ENCODE results near the gene TMEM18. TPM values are rescaled to one million over a fixed set of nuclear protein-coding genes. Genes with fewer than 3 reads are reported as not detected.

TMEM18 gene
- total RNA-seq, 4 donors from 2014 or later = 11.0 to 31.0 (median 14.5) TPM

DNA sequence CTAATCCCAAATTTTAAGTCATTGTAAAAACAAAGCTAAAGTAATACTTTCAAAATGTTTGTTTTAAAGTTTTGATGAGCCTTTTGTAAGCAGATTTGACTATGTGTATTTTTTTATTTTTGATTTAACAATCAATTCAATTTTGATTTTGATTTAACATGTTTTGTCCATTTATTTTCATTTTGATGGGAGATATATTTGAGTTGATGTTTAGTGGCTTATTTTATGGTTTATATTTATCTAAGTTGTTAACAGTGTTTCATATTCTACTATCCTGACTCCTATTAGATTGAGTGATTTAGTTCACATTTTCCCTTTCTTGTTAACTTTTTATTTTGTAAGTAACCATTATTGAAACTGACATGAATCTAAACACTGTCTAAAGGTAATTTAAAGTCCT is 44.7 kb downstream of the TMEM18 start:
- in situ Hi-C loops (cut with MboI; ENCODE audit: low pct_ligation_motif_present in 1 of 4, low pct_unique_long_range_greater_than_20kb in 1 of 4, low sequenced_read_pairs in 3 of 4) (loop anchor here in 1 of 4 donors (10.0 kb wide), 1 partner anchor 378 kb away; no protein-coding TSS in a partner anchor), intact Hi-C loops (cut with DNase I; ENCODE audit: low total_unique reads) (no loop called here)
- H3K27ac ChIP-seq = no peak overlapping the region
- H3K4me3 ChIP-seq = no peak overlapping the region
- H3K9me3 ChIP-seq = peaks cover 0 to 3% of the 10 kb centered on the region in 2 donors
- no peak for DNase-seq
- peaks cover 0 to 6% (median 3%) of the 10 kb centered on the region in 4 donors for H3K4me1 ChIP-seq
- TF ChIP-seq EP300 (IDR thresholded peaks at IDR 0.05; ENCODE audit: low read depth) (no peak), POLR2A (IDR thresholded peaks at IDR 0.05) (no peak), POLR2AphosphoS5 (IDR thresholded peaks at IDR 0.05) (no peak)
- TF ChIP-seq, protein P1, sequence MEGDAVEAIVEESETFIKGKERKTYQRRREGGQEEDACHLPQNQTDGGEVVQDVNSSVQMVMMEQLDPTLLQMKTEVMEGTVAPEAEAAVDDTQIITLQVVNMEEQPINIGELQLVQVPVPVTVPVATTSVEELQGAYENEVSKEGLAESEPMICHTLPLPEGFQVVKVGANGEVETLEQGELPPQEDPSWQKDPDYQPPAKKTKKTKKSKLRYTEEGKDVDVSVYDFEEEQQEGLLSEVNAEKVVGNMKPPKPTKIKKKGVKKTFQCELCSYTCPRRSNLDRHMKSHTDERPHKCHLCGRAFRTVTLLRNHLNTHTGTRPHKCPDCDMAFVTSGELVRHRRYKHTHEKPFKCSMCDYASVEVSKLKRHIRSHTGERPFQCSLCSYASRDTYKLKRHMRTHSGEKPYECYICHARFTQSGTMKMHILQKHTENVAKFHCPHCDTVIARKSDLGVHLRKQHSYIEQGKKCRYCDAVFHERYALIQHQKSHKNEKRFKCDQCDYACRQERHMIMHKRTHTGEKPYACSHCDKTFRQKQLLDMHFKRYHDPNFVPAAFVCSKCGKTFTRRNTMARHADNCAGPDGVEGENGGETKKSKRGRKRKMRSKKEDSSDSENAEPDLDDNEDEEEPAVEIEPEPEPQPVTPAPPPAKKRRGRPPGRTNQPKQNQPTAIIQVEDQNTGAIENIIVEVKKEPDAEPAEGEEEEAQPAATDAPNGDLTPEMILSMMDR (IDR thresholded peaks at IDR 0.05) = no peak
- no peaks in the 10 kb centered on the region for H3K36me3 ChIP-seq
- H3K27me3 ChIP-seq = peaks cover 3% of the 10 kb centered on the region

DNA sequence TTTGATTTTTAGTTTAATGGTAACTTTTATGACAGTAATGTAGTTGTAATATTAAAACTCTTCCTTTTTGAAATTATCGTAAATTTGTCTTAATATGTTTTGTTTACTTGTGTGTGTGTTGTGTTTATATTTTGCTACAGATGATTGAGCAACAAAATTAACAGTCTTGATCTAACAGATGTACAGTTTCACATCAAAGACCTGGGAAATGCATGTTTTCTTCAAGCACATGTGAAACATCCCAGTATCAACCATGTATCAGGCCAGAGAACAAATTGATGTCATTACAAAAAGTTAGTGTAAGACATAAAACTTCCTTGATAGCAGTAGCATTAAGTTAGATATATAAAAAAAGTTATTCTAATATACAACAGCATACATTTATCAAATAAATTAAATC is 45.5 kb downstream of the TMEM18 start:
- H3K9me3 ChIP-seq = peaks cover 0 to 3% of the 10 kb centered on the region in 2 donors
- DNase-seq = no peak
- WGBS, 2 donors (ENCODE audit: low coverage in 1 of 2) = 86 to 95% methylated on average over 1 of the region's 1 CpG
- H3K27me3 ChIP-seq = peaks cover 3% of the 10 kb centered on the region
- peaks cover 0 to 4% (median 2%) of the 10 kb centered on the region in 4 donors for H3K4me1 ChIP-seq
- H3K4me3 ChIP-seq = no peak overlapping the region
- in situ Hi-C loops (cut with MboI; ENCODE audit: low pct_ligation_motif_present in 1 of 4, low pct_unique_long_range_greater_than_20kb in 1 of 4, low sequenced_read_pairs in 3 of 4) (loop anchor here in 1 of 4 donors (10.0 kb wide), 1 partner anchor 377 kb away; no protein-coding TSS in a partner anchor), intact Hi-C loops (cut with DNase I; ENCODE audit: low total_unique reads) (no loop called here)
- TF ChIP-seq POLR2AphosphoS5 (IDR thresholded peaks at IDR 0.05) (no peak), EP300 (IDR thresholded peaks at IDR 0.05; ENCODE audit: low read depth) (no peak), POLR2A (IDR thresholded peaks at IDR 0.05) (no peak)
- TF ChIP-seq, protein P1 (IDR thresholded peaks at IDR 0.05) = no peak
- no peaks in the 10 kb centered on the region for H3K36me3 ChIP-seq
- no peak overlapping the region for H3K27ac ChIP-seq

DNA sequence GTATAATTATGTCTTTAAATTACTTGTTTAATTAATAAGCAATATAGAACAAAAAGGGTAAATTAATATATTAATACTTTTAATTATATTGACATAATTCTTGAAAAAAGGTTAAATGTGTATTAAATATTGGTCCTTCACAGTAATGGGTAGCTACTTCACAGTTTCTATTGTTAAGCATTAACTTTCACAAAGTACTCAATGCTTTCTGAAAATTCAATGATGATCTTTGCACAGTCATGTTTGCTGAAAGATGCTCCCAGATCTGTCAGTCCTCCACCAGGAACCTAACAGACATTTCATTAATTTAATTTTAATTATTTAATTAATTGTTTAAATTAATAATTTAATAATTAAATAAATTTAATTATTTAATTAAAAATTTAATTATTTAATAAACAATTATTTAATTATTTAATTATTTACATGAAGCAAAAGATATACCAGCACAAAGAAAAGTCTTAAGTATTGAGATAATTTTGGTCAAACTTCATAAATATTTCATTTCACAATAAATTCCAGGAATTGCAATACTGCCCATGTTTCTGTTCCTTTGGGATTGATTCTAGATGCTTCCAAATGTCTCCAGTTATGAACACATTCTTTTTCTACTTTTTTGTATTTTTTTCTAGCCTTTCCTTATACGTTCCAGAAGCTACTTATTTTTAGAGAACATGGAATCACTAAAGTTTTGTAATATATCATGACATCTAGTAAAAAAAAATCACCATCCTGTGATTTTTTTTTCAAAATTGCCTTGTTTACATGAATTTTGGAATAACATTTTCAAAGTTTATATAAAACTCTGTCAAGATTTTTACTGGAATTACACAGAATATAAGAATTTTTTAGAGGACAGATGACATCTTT is 46.5 kb downstream of the TMEM18 start:
- DNase-seq = no peak
- Histone ChIP-seq H3K4me3 (no peak overlapping the region), H3K9me3 (peaks cover 0 to 3% of the 10 kb centered on the region in 2 donors), H3K27me3 (no peaks in the 10 kb centered on the region), H3K36me3 (no peaks in the 10 kb centered on the region), H3K4me1 (no peaks in the 10 kb centered on the region), H3K27ac (no peak overlapping the region)
- TF ChIP-seq, protein P1 (IDR thresholded peaks at IDR 0.05) = no peak
- TF ChIP-seq POLR2A (IDR thresholded peaks at IDR 0.05) (no peak), EP300 (IDR thresholded peaks at IDR 0.05; ENCODE audit: low read depth) (no peak), POLR2AphosphoS5 (IDR thresholded peaks at IDR 0.05) (no peak)
- intact Hi-C loops (cut with DNase I; ENCODE audit: low total_unique reads) = no loop called here
- in situ Hi-C loops (cut with MboI; ENCODE audit: low pct_ligation_motif_present in 1 of 4, low pct_unique_long_range_greater_than_20kb in 1 of 4, low sequenced_read_pairs in 3 of 4) = loop anchor here in 1 of 4 donors (10.0 kb wide), 1 partner anchor 376 kb away; no protein-coding TSS in a partner anchor
- WGBS, 2 donors (ENCODE audit: low coverage in 1 of 2) = 0% methylated on average over 1 of the region's 1 CpG

GRCh38 chr2:629961-630360 is 47.2 kb downstream of the TMEM18 start:
- Histone ChIP-seq H3K9me3 (peaks cover 0 to 3% of the 10 kb centered on the region in 2 donors), H3K27me3 (no peaks in the 10 kb centered on the region), H3K4me3 (no peak overlapping the region), H3K36me3 (no peaks in the 10 kb centered on the region), H3K4me1 (no peaks in the 10 kb centered on the region), H3K27ac (no peak overlapping the region)
- intact Hi-C loops (cut with DNase I; ENCODE audit: low total_unique reads) (no loop called here), in situ Hi-C loops (cut with MboI; ENCODE audit: low pct_ligation_motif_present in 1 of 4, low pct_unique_long_range_greater_than_20kb in 1 of 4, low sequenced_read_pairs in 3 of 4) (loop anchor here in 1 of 4 donors (10.0 kb wide), 1 partner anchor 375 kb away; no protein-coding TSS in a partner anchor)
- DNase-seq = no peak
- 28 to 68% methylated on average over 1 to 2 of the region's 2 CpGs for WGBS, 2 donors (ENCODE audit: low coverage in 1 of 2)
- no peak for TF ChIP-seq EP300 (IDR thresholded peaks at IDR 0.05; ENCODE audit: low read depth)
- TF ChIP-seq, protein P1 (IDR thresholded peaks at IDR 0.05) = no peak
- TF ChIP-seq POLR2A (IDR thresholded peaks at IDR 0.05) = no peak
- no peak for TF ChIP-seq POLR2AphosphoS5 (IDR thresholded peaks at IDR 0.05)

Data from transverse colon (tissue), 4 donors.